HCT116 (cell line): ENCODE measurements around the gene GRM8. TPM values are rescaled to one million over a fixed set of nuclear protein-coding genes. Genes with fewer than 3 reads are reported as not detected.

Experiments
- ATAC-seq: fragments of 200-7000 bp; cut with Tn5 transposase; 2 replicates; pipeline ENCODE4 v1.9.1; 2020; ENCODE audit warnings: mild to moderate bottlenecking, moderate library complexity
- BruUV-seq: library from RNA; stranded (reverse); fragments of 400-500 nt; replicated peaks from 2 replicates; lab custom pipeline; 2021; lab: Mats Ljungman, UMichigan
- CTCF ChIA-PET: fragments of 300-600 bp; sonication (Branson Sonifier 250); formaldehyde crosslinking; loops from one replicate; lab custom pipeline; 2021; ENCODE audit warnings: antibody characterized with exemption; lab: Charles Lee
- POLR2A ChIA-PET: fragments of 300-600, 350-600 bp; sonication (Branson Sonifier 250); formaldehyde crosslinking; loops from one replicate; lab custom pipeline; 2021; ENCODE audit warnings: antibody characterized with exemption; lab: Charles Lee
- RAD21 ChIA-PET, 2 experiments: fragments of 300-600 bp; sonication (Branson Sonifier 250); formaldehyde crosslinking; loops; one replicate each; lab custom pipeline; 2023; ENCODE audit warnings: low total read pairs in 2 of 2; ENCODE audit not compliant: uncharacterized antibody in 2 of 2, unreplicated experiment in 2 of 2, low non-redundant PET in 1 of 2; lab: Charles Lee
- DNase-seq: peaks from one replicate; pipeline ENCODE4 v3.0.0-alpha.2; 2010; ENCODE audit warnings: low read depth, low spot score
- H2AFZ ChIP-seq: fragments of 200-600 bp; shearing (Covaris generic), sonication (generic); 2 replicates; pipeline ENCODE4 v1.6.1; 2017; ENCODE audit warnings: low read depth, mixed run types, mixed read lengths, antibody characterized with exemption, low read length; ENCODE audit not compliant: poor library complexity, severe bottlenecking
- H3K27ac ChIP-seq: 2 replicates; pipeline ENCODE4 v1.5.1; 2012; ENCODE audit warnings: low read depth, low read length
- H3K27me3 ChIP-seq: fragments of 200-600 bp; sonication (generic); 2 replicates; pipeline ENCODE4 v1.6.1; 2016; ENCODE audit warnings: mixed run types, low read length, mixed read lengths; ENCODE audit not compliant: insufficient read depth
- H3K36me3 ChIP-seq, 2 experiments: fragments of 200-500 bp in 1 of 2; fragments of 200-600 bp in 1 of 2; sonication (Bioruptor generic) in 1 of 2; sonication (generic) in 1 of 2; 2 replicates each; pipeline versions ENCODE4 v1.5.1 to v1.6.1; 2014 to 2016; ENCODE audit warnings: low read length in 2 of 2, inconsistent platforms in 1 of 2, mixed read lengths in 1 of 2, mixed run types in 1 of 2; ENCODE audit not compliant: insufficient read depth in 2 of 2, control insufficient read depth in 1 of 2
- H3K4me1 ChIP-seq, 2 experiments: fragments of 200-600 bp in 1 of 2; sonication (generic) in 1 of 2; 2 replicates each; pipeline versions ENCODE4 v1.5.1 to v1.6.1; 2012 to 2017; ENCODE audit warnings: low read length in 2 of 2, inconsistent platforms in 1 of 2, mild to moderate bottlenecking in 1 of 2, mixed read lengths in 1 of 2, mixed run types in 1 of 2, moderate library complexity in 1 of 2; ENCODE audit not compliant: insufficient read depth in 2 of 2, control insufficient read depth in 1 of 2
- H3K4me2 ChIP-seq: fragments of 200-600 bp; sonication (generic); 2 replicates; pipeline ENCODE4 v1.6.1; 2017; ENCODE audit warnings: mixed run types, low read length, mixed read lengths
- H3K4me3 ChIP-seq, 2 experiments: fragments of 200-600 bp in 1 of 2; sonication (generic) in 1 of 2; replicated peaks in 1 of 2; 2 replicates each; pipeline ENCODE4 v1.5.1; 2011 to 2016; ENCODE audit warnings: low read length in 2 of 2, control low read depth in 1 of 2, low read depth in 1 of 2, mild to moderate bottlenecking in 1 of 2, mixed read lengths in 1 of 2, mixed run types in 1 of 2
- H3K79me2 ChIP-seq: fragments of 200-600 bp; sonication (generic); 2 replicates; pipeline ENCODE4 v1.6.1; 2017; ENCODE audit warnings: mild to moderate bottlenecking, mixed run types, low read length, moderate library complexity, mixed read lengths; ENCODE audit not compliant: insufficient read depth
- H3K9ac ChIP-seq: fragments of 200-600 bp; sonication (generic); 2 replicates; pipeline ENCODE4 v1.6.1; 2016; ENCODE audit warnings: low read length, mixed read lengths
- H3K9me2 ChIP-seq: fragments of 200-600 bp; sonication (generic), shearing (Covaris generic); 2 replicates; pipeline ENCODE4 v1.6.1; 2017; ENCODE audit warnings: mixed run types, mild to moderate bottlenecking, moderate library complexity; ENCODE audit not compliant: insufficient read depth
- H3K9me3 ChIP-seq, 2 experiments: fragments of 200-500 bp in 1 of 2; fragments of 200-600 bp in 1 of 2; sonication (Bioruptor generic) in 1 of 2; sonication (generic) in 1 of 2; 2 replicates each; pipeline ENCODE4 v1.6.1; 2014 to 2017; ENCODE audit warnings: low read length in 2 of 2, mixed read lengths in 2 of 2, inconsistent platforms in 1 of 2, low read depth in 1 of 2, mild to moderate bottlenecking in 1 of 2, mixed run types in 1 of 2, moderate library complexity in 1 of 2; ENCODE audit not compliant: control insufficient read depth in 1 of 2, insufficient read depth in 1 of 2
- H4K20me1 ChIP-seq: fragments of 200-600 bp; sonication (generic), shearing (Covaris generic); 2 replicates; pipeline ENCODE4 v1.6.1; 2017; ENCODE audit warnings: mixed run types, mild to moderate bottlenecking, moderate library complexity; ENCODE audit not compliant: insufficient read depth
- CBX3 ChIP-seq: IDR thresholded peaks from 2 replicates; pipeline ENCODE4 v1.6.1; 2012; ENCODE audit warnings: low read depth
- EGR1 ChIP-seq: IDR thresholded peaks from 2 replicates; pipeline ENCODE4 v1.6.1; 2012; ENCODE audit warnings: low read depth
- ELF1 ChIP-seq: IDR thresholded peaks from 2 replicates; pipeline ENCODE4 v1.6.1; 2012; ENCODE audit warnings: low read depth, borderline replicate concordance
- EZH2 ChIP-seq: fragments of 200-600 bp; sonication (generic); IDR thresholded peaks from 2 replicates; pipeline ENCODE4 v1.6.1; 2017; ENCODE audit warnings: antibody characterized with exemption, mixed run types
- JUND ChIP-seq: IDR thresholded peaks from 2 replicates; pipeline ENCODE4 v1.6.1; 2012
- POLR2AphosphoS5 ChIP-seq: IDR thresholded peaks from 2 replicates; pipeline ENCODE4 v1.6.1; 2011; ENCODE audit warnings: mild to moderate bottlenecking, low read depth, low read length, moderate library complexity
- RAD21 ChIP-seq: IDR thresholded peaks from 2 replicates; pipeline ENCODE4 v1.6.1; 2012; ENCODE audit warnings: low read depth, mild to moderate bottlenecking
- TCF7L2 ChIP-seq: IDR thresholded peaks from 2 replicates; pipeline ENCODE4 v1.7.0; 2011; ENCODE audit warnings: borderline replicate concordance, inconsistent platforms; ENCODE audit not compliant: insufficient read depth, insufficient read length; ENCODE audit errors: extremely low read depth
- YY1 ChIP-seq: IDR thresholded peaks from 2 replicates; pipeline ENCODE4 v1.6.1; 2011; ENCODE audit warnings: low read length, low read depth, moderate library complexity, mild to moderate bottlenecking; ENCODE audit not compliant: insufficient replicate concordance; ENCODE audit errors: extremely low read depth
- ZNF274 ChIP-seq: fragments of 200-500 bp; sonication (Bioruptor generic); IDR thresholded peaks from 2 replicates; pipeline ENCODE4 v1.6.1; 2014; ENCODE audit warnings: mild to moderate bottlenecking, low read depth, low read length, inconsistent platforms
- intact Hi-C: fragments of 100-400 bp; cut with micrococcal nuclease; formaldehyde crosslinking; loops from 2 replicates; pipeline ENCODE4 v1.10.0; 2022
- total RNA-seq: library from RNA; stranded (reverse); gene quantifications from one replicate; pipeline ENCODE4 v1.2.1, GENCODE V29; 2021; ENCODE audit not compliant: unreplicated experiment
- TF ChIP-seq, protein P1 (sequence below): IDR thresholded peaks from 2 replicates; pipeline ENCODE4 v1.6.1; 2012
- TF ChIP-seq, protein P2 (sequence below), 3 experiments: fragments of 200-600 bp in 1 of 3; sonication (generic) in 1 of 3; IDR thresholded peaks in 2 of 3; conservative IDR thresholded peaks in 1 of 3; 2 replicates each; pipeline ENCODE4 v1.5.1; 2012 to 2017; ENCODE audit warnings: low read depth in 2 of 3, low read length in 2 of 3, antibody characterized with exemption in 1 of 3, borderline replicate concordance in 1 of 3, control low read depth in 1 of 3, mild to moderate bottlenecking in 1 of 3, mixed read lengths in 1 of 3, mixed run types in 1 of 3, moderate library complexity in 1 of 3; ENCODE audit not compliant: insufficient read depth in 1 of 3

Gene GRM8
- total RNA-seq, 1 experiment from 2014 or later: 0.05 TPM

DNA sequence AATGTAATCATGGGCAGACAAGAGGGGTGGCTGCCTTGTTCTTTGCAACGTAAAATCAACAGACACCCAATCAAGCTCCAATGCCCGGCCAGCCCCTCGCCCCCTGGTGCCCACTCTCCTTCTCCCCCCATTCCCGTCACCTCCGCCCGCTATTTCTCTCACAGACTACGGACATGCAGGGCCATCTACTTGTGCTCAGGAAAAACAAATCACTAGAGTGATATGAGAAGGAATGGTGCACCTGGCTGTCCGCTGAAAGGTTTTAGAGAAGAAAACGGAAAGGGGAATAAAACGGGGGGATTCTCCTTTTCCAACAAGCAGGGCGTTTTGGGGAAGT, 396 bp downstream of the GRM8 start:
- Histone ChIP-seq H3K4me3 (peak overlapping the region in 1 of 2 experiments; percentile 66; a peak in 1 of 4 replicates), H3K4me1 (peaks cover 0 to 9% of the 10 kb centered on the region in 2 experiments; a peak in 1 of 4 replicates), H3K9me3 (no peaks in the 10 kb centered on the region), H2AFZ (no peak overlapping the region), H3K79me2 (no peaks in the 10 kb centered on the region), H3K27me3 (peaks cover 59% of the 10 kb centered on the region), H3K9ac (no peak overlapping the region), H4K20me1 (no peaks in the 10 kb centered on the region), H3K27ac (no peak overlapping the region), H3K36me3 (no peaks in the 10 kb centered on the region), H3K4me2 (peak overlapping the region; percentile 95), H3K9me2 (no peaks in the 10 kb centered on the region)
- DNase-seq: no peak
- BruUV-seq: no TSS peak
- ChIA-PET RAD21 (no interaction called here), POLR2A (no interaction called here), CTCF (no interaction called here)
- no peak for ATAC-seq
- intact Hi-C loops: loop anchor here (5.0 kb wide), 1 partner anchor 145 kb away; no protein-coding TSS in a partner anchor
- TF ChIP-seq, protein P1, sequence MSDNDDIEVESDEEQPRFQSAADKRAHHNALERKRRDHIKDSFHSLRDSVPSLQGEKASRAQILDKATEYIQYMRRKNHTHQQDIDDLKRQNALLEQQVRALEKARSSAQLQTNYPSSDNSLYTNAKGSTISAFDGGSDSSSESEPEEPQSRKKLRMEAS: no peak
- TF ChIP-seq JUND: no peak
- no peak for TF ChIP-seq RAD21
- no peak for TF ChIP-seq POLR2AphosphoS5
- no peak for TF ChIP-seq EGR1
- TF ChIP-seq YY1: no peak
- TF ChIP-seq CBX3: no peak
- TF ChIP-seq, protein P2, sequence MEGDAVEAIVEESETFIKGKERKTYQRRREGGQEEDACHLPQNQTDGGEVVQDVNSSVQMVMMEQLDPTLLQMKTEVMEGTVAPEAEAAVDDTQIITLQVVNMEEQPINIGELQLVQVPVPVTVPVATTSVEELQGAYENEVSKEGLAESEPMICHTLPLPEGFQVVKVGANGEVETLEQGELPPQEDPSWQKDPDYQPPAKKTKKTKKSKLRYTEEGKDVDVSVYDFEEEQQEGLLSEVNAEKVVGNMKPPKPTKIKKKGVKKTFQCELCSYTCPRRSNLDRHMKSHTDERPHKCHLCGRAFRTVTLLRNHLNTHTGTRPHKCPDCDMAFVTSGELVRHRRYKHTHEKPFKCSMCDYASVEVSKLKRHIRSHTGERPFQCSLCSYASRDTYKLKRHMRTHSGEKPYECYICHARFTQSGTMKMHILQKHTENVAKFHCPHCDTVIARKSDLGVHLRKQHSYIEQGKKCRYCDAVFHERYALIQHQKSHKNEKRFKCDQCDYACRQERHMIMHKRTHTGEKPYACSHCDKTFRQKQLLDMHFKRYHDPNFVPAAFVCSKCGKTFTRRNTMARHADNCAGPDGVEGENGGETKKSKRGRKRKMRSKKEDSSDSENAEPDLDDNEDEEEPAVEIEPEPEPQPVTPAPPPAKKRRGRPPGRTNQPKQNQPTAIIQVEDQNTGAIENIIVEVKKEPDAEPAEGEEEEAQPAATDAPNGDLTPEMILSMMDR (IDR thresholded peaks at IDR 0.05 in 2 of 3, conservative IDR thresholded peaks at IDR 0.05 in 1 of 3; ENCODE audit: borderline replicate concordance in 1 of 3, insufficient read depth in 1 of 3, low read depth in 2 of 3, low read length in 2 of 3): no peak
- no peak for TF ChIP-seq EZH2
- TF ChIP-seq ZNF274: no peak
- no peak for TF ChIP-seq ELF1
- TF ChIP-seq TCF7L2: no peak
